Measurements from ENCODE around the gene ANKRD44.

Gene ANKRD44

DNA sequence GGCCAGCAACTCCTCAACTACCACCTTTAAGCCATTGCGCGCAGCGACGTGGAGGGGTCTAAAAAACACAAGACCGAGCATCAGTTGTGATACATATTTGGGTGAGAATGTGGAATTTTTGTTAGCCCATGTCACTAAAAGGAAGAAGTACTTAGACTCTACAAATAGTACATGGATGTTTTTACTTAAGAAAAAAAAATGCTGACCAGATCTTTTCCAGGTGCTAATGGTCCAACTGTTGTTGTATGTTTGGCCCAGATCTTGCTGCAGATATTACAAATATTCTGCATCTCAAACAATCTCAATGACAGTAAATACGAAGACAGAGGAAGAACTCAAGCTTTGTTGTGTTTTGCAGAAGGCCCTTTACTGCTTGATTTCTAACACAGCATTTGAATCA, 317.0 kb downstream of the ANKRD44 start:
- Histone ChIP-seq H3K36me3 (ENCODE audit: insufficient read depth, low read length) (peaks cover 4% of the 10 kb centered on the region), H3K4me3 (ENCODE audit: low read length) (no peak overlapping the region), H3K4me2 (ENCODE audit: low read length) (no peak overlapping the region), H3K9ac (ENCODE audit: low read depth, low read length) (no peak overlapping the region), H3K27me3 (ENCODE audit: control insufficient read depth, insufficient read depth, low read length) (no peaks in the 10 kb centered on the region), H3K9me3 (replicated peaks; ENCODE audit: low read length) (no peaks in the 10 kb centered on the region), H3K4me1 (ENCODE audit: control insufficient read depth, insufficient read depth, low read length) (peaks cover 4% of the 10 kb centered on the region)

DNA sequence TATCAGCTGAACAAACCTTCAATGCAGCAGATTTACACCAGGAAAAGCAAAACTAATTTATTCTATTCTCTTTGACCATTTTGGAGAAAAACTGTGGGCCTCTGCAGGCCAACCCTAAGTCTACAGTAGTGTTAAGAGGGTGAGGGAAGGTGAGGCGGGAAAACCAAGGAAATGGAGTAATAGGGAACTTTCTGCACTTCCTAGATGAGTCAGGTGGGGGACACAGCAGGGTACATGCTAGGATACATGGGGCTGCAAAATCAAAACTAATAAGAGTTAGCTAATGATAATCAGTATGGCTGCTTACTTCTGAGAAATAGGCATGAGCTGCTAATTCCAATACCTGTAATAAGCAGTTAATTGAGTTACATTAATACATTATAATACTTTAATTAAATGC, 318.1 kb downstream of the ANKRD44 start:
- Histone ChIP-seq H3K9ac (ENCODE audit: low read depth, low read length) (no peak overlapping the region), H3K9me3 (replicated peaks; ENCODE audit: low read length) (no peaks in the 10 kb centered on the region), H3K4me3 (ENCODE audit: low read length) (no peak overlapping the region), H3K36me3 (ENCODE audit: insufficient read depth, low read length) (no peaks in the 10 kb centered on the region), H3K4me1 (ENCODE audit: control insufficient read depth, insufficient read depth, low read length) (peaks cover 12% of the 10 kb centered on the region), H3K4me2 (ENCODE audit: low read length) (no peak overlapping the region), H3K27me3 (ENCODE audit: control insufficient read depth, insufficient read depth, low read length) (no peaks in the 10 kb centered on the region)

DNA sequence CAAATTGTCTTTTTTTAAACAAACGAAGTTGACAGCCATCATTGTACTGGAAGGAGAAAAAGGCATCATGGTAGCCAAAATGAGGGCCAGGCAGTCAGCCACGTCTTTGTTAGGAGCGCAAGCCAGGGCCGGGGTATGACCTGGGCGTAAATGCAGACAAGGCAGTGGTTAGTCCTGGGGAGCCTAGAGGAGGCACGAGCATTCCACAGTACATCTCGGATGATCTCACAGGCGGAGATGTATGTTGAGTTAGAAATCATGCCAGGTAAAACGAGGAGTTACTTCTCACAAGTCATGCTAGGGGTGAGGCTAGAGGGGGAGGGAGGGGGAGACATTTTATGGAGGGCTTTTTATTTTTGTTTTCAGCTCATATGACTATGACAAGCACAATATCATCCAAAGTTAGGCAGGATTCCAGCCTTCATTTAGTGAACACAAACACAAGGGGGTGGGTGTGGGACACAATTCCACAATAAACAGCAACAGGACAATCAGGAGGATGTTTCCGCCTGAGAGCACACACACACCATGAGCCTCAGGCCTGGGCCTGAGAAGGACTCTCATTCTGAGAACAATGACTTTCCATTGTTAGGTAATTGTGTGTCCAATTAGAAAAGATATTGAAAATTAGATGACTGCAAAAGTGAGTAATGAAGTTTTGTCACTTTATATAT, 319.7 kb downstream of the ANKRD44 start:
- no peaks in the 10 kb centered on the region for H3K9me3 ChIP-seq (replicated peaks; ENCODE audit: low read length)
- H3K4me2 ChIP-seq (ENCODE audit: low read length): no peak overlapping the region
- H3K27me3 ChIP-seq (ENCODE audit: control insufficient read depth, insufficient read depth, low read length): no peaks in the 10 kb centered on the region
- peaks cover 21% of the 10 kb centered on the region for H3K4me1 ChIP-seq (ENCODE audit: control insufficient read depth, insufficient read depth, low read length)
- H3K9ac ChIP-seq (ENCODE audit: low read depth, low read length): no peak overlapping the region
- H3K36me3 ChIP-seq (ENCODE audit: insufficient read depth, low read length): no peaks in the 10 kb centered on the region
- no peak overlapping the region for H3K4me3 ChIP-seq (ENCODE audit: low read length)

DNA sequence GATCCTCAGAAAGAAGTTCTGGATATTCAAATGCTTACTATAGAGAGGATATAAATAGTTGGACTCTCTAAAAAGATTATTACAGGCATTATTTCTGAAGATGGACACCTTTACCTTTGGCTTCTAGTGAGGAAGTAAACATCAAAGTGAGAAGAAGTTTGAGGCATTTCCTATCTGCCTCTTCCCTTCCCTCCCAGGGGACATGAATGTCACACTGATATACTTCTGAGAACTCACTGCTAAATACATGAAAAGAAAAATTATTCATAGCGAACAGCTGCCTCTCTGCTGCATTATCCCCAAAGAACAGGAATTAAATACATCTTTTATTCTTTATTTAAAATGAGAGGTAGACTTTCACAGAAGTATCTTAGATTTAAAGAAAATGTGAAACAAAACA, 320.5 kb downstream of the ANKRD44 start:
- Histone ChIP-seq H3K4me1 (ENCODE audit: control insufficient read depth, insufficient read depth, low read length) (peaks cover 21% of the 10 kb centered on the region), H3K4me3 (ENCODE audit: low read length) (no peak overlapping the region), H3K27me3 (ENCODE audit: control insufficient read depth, insufficient read depth, low read length) (no peaks in the 10 kb centered on the region)

DNA sequence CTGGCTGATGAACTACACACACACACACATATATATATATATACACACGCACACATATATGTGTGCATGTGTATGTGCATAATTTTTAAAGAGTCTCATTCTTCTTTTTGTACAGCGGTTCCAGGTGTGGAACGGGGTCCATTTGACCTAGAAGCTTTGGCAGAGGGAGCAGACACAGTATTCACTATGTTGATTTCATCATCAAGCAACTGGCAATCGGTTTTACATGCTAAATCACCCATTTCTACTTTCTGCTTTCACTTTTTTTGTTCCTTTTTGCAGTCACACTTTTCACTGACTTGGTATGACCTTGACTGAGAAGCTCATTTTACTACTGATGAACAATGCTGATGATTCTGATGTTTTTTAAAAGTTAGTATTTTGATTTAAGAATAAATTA, 321.1 kb downstream of the ANKRD44 start:
- H3K27me3 ChIP-seq (ENCODE audit: control insufficient read depth, insufficient read depth, low read length): no peaks in the 10 kb centered on the region
- H3K4me3 ChIP-seq (ENCODE audit: low read length): no peak overlapping the region
- no peaks in the 10 kb centered on the region for H3K36me3 ChIP-seq (ENCODE audit: insufficient read depth, low read length)

More for the DNA sequence above, 320.5 kb downstream of the ANKRD44 start:
- H3K36me3 ChIP-seq (ENCODE audit: insufficient read depth, low read length): no peaks in the 10 kb centered on the region
- no peak overlapping the region for H3K4me2 ChIP-seq (ENCODE audit: low read length)
- no peak overlapping the region for H3K9ac ChIP-seq (ENCODE audit: low read depth, low read length)
- H3K9me3 ChIP-seq (replicated peaks; ENCODE audit: low read length): no peaks in the 10 kb centered on the region

DNA sequence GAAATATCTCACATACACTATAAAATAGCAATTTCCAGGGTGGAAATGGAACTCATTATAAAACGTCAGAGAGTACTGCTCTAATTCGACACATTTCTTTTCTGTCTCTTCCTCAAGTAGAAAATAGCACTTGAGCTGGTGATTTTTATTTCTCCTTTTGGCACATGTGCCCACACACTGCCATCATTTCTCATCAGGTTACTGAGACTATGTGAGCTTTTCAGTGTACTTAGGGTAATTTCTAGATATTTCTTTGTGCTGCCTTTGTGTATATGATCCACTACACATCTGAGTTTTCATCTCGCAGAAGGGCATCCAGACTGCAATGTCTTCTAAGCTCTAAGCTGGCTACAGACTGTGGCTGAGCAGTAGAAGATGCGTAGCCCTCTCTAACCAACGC, 321.9 kb downstream of the ANKRD44 start:
- Histone ChIP-seq H3K36me3 (ENCODE audit: insufficient read depth, low read length) (no peaks in the 10 kb centered on the region), H3K4me1 (ENCODE audit: control insufficient read depth, insufficient read depth, low read length) (peaks cover 23% of the 10 kb centered on the region), H3K9me3 (replicated peaks; ENCODE audit: low read length) (no peaks in the 10 kb centered on the region), H3K4me2 (ENCODE audit: low read length) (peak overlapping the region; percentile 80), H3K4me3 (ENCODE audit: low read length) (no peak overlapping the region), H3K27me3 (ENCODE audit: control insufficient read depth, insufficient read depth, low read length) (no peaks in the 10 kb centered on the region), H3K9ac (ENCODE audit: low read depth, low read length) (peak overlapping the region; percentile 78)

More for the DNA sequence above, 321.1 kb downstream of the ANKRD44 start:
- Histone ChIP-seq H3K4me2 (ENCODE audit: low read length) (no peak overlapping the region), H3K9ac (ENCODE audit: low read depth, low read length) (no peak overlapping the region), H3K4me1 (ENCODE audit: control insufficient read depth, insufficient read depth, low read length) (peaks cover 21% of the 10 kb centered on the region), H3K9me3 (replicated peaks; ENCODE audit: low read length) (no peaks in the 10 kb centered on the region)

DNA sequence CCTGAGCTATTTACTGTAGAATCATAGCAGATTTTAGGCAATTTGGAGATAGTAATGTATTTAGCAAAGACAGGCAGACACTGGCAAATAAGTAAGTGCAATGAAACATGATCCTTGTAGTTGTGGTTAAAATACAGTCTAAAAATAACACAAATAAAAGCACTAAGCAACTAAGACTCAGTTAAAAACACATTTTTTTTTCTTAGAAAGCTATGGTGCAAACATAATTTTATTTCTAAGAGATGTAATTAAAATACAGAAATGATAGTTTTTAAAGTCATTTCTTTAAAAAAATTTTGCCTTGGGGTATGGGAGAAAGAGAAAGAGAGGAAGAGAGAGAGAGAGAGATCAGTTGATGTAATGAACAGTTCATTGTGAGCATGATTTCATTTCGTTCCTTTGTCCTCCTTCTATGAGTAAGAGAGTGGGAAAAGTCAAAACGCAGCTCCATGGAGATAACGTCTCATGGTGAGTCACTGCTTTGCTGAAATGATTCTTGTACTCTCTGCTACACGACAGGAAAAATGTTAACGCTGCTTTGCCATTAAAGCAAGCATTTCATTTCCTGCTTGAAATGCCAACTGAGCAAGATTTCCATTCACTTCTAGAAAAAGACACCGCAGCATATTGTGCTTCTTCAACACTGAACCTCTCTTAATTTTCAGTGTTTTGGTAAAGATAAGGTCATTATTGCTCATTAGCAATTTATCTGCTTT, 322.8 kb downstream of the ANKRD44 start:
- peaks cover 26% of the 10 kb centered on the region for H3K4me1 ChIP-seq (ENCODE audit: control insufficient read depth, insufficient read depth, low read length)
- H3K4me2 ChIP-seq (ENCODE audit: low read length): peak overlapping the region; percentile 80
- no peaks in the 10 kb centered on the region for H3K9me3 ChIP-seq (replicated peaks; ENCODE audit: low read length)
- no peaks in the 10 kb centered on the region for H3K36me3 ChIP-seq (ENCODE audit: insufficient read depth, low read length)
- H3K4me3 ChIP-seq (ENCODE audit: low read length): peak overlapping the region; percentile 59
- peak overlapping the region; percentile 78 for H3K9ac ChIP-seq (ENCODE audit: low read depth, low read length)
- H3K27me3 ChIP-seq (ENCODE audit: control insufficient read depth, insufficient read depth, low read length): no peaks in the 10 kb centered on the region

DNA sequence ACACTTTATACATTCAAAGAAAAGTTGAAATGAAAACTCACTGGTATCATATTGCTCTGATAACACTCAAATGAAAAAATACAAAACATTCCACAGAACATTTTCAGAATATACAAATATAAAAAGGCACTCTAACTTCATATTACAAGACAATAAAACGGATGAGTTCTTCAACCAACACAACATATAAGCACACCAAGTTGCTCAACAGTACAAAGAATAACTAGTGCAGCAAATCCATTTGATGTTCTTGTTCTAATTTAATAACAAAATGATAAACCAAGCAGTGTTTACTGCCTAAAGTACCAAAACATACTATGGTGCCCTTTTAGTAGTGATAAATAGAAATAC, 323.3 kb downstream of the ANKRD44 start:
- H3K9ac ChIP-seq (ENCODE audit: low read depth, low read length): peak overlapping the region; percentile 73
- peak overlapping the region; percentile 80 for H3K4me2 ChIP-seq (ENCODE audit: low read length)
- H3K9me3 ChIP-seq (replicated peaks; ENCODE audit: low read length): no peaks in the 10 kb centered on the region
- no peaks in the 10 kb centered on the region for H3K36me3 ChIP-seq (ENCODE audit: insufficient read depth, low read length)
- H3K4me1 ChIP-seq (ENCODE audit: control insufficient read depth, insufficient read depth, low read length): peaks cover 26% of the 10 kb centered on the region
- peak overlapping the region; percentile 59 for H3K4me3 ChIP-seq (ENCODE audit: low read length)
- no peaks in the 10 kb centered on the region for H3K27me3 ChIP-seq (ENCODE audit: control insufficient read depth, insufficient read depth, low read length)

DNA sequence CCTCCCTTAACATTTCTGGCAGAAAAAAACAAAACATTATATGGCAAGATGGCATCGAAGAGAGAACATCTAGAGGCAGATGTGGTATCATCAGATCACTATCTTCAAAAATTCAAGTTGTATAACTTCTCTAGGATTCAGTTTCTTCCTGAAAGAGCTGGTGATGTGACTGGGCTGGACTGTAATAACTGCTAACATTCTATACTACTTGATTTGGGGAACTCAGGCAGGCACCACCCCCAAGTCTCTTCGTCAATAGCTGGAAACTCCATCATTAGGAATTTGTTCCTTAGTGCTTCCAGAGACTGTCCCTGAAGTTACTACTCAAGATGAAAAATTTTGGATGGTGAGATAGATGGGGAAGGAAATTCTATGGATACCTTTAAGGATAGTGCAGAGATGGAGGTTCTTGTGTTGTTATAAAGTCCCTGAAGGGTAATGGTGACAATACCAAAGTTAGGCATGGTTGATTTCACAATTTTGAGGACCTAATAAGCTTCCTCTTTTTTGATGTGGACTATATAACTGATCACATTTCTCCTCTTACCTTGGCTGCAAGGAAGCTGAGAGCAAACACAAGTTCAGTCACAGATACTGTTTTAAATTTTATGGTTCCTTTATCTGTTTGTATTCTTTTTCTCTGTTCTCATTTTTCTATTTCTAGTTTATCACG, 324.9 kb downstream of the ANKRD44 start:
- no peak overlapping the region for H3K4me3 ChIP-seq (ENCODE audit: low read length)
- no peaks in the 10 kb centered on the region for H3K27me3 ChIP-seq (ENCODE audit: control insufficient read depth, insufficient read depth, low read length)
- H3K4me1 ChIP-seq (ENCODE audit: control insufficient read depth, insufficient read depth, low read length): peaks cover 26% of the 10 kb centered on the region
- no peak overlapping the region for H3K9ac ChIP-seq (ENCODE audit: low read depth, low read length)
- H3K9me3 ChIP-seq (replicated peaks; ENCODE audit: low read length): no peaks in the 10 kb centered on the region
- no peaks in the 10 kb centered on the region for H3K36me3 ChIP-seq (ENCODE audit: insufficient read depth, low read length)
- no peak overlapping the region for H3K4me2 ChIP-seq (ENCODE audit: low read length)

DNA sequence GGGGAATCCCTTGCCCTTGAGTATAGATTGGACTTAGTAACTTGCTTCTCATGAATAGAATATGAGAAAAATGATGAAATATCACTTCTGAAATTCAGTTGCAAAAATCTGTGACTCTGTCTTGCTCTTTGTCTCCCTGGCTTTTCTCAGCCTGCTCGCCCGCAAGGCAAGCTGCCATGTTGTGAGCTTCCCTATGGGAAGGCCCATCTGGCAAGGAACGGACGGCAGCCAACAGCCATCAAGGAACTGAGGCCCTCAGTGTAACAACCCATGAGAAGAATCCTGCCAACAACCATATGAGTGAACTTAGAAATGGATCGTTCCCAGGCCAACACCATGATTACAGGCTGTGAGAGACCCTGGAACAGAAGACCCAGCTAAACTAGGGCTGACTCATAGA, 325.7 kb downstream of the ANKRD44 start:
- Histone ChIP-seq H3K4me3 (ENCODE audit: low read length) (no peak overlapping the region), H3K36me3 (ENCODE audit: insufficient read depth, low read length) (no peaks in the 10 kb centered on the region), H3K9me3 (replicated peaks; ENCODE audit: low read length) (no peaks in the 10 kb centered on the region), H3K9ac (ENCODE audit: low read depth, low read length) (no peak overlapping the region), H3K4me1 (ENCODE audit: control insufficient read depth, insufficient read depth, low read length) (peaks cover 26% of the 10 kb centered on the region), H3K27me3 (ENCODE audit: control insufficient read depth, insufficient read depth, low read length) (no peaks in the 10 kb centered on the region), H3K4me2 (ENCODE audit: low read length) (no peak overlapping the region)

DNA sequence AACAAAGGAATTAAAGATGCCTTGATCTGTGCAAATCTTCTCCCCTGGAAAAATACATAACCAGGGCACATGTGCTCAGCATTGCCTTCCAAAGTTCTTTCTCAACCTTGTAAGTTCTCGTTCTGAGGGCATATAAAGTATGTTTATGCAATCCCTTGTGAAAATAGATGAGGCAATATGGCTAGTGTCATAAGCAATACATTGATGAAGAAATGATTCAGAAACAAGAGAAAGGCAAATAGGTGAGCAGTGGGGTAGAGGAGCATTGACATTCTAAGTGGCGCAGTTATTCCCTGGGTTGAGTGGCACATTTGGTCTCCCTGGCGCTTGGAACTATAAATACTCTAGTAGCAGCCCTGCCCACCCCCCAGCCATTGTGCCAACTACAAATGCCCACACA, 326.6 kb downstream of the ANKRD44 start:
- Histone ChIP-seq H3K36me3 (ENCODE audit: insufficient read depth, low read length) (no peaks in the 10 kb centered on the region), H3K4me2 (ENCODE audit: low read length) (no peak overlapping the region), H3K9me3 (replicated peaks; ENCODE audit: low read length) (no peaks in the 10 kb centered on the region), H3K9ac (ENCODE audit: low read depth, low read length) (no peak overlapping the region), H3K4me1 (ENCODE audit: control insufficient read depth, insufficient read depth, low read length) (peaks cover 26% of the 10 kb centered on the region), H3K4me3 (ENCODE audit: low read length) (no peak overlapping the region), H3K27me3 (ENCODE audit: control insufficient read depth, insufficient read depth, low read length) (no peaks in the 10 kb centered on the region)
